Liver (tissue), 9 donors: ENCODE measurements around the gene CERT1. TPM values are rescaled to one million over a fixed set of nuclear protein-coding genes. Genes with fewer than 3 reads are reported as not detected.

Source experiments
- DNase-seq: peaks from one replicate; pipeline ENCODE4 v3.0.0-alpha.2; 2017; ENCODE audit warnings: low spot score
- H3K27ac ChIP-seq, 2 donors: one replicate each; pipeline ENCODE4 v1.7.0; 2013; ENCODE audit warnings: inconsistent platforms in 2 of 2, low read length in 2 of 2, control low read depth in 1 of 2, low read depth in 1 of 2, mild to moderate bottlenecking in 1 of 2
- H3K27me3 ChIP-seq, 4 donors: one replicate each; pipeline versions ENCODE4 v1.6.1 to v1.7.0; 2013; ENCODE audit warnings: low read length in 3 of 4, inconsistent platforms in 1 of 4, mild to moderate bottlenecking in 1 of 4, moderate library complexity in 1 of 4; ENCODE audit not compliant: control insufficient read depth in 4 of 4, insufficient read depth in 4 of 4
- H3K36me3 ChIP-seq, 4 donors: one replicate each; pipeline versions ENCODE4 v1.6.1 to v1.7.0; 2013; ENCODE audit warnings: low read length in 3 of 4, mild to moderate bottlenecking in 3 of 4, low read depth in 1 of 4, moderate library complexity in 1 of 4; ENCODE audit not compliant: control insufficient read depth in 4 of 4, insufficient read depth in 3 of 4
- H3K4me1 ChIP-seq, 4 donors: one replicate each; pipeline versions ENCODE4 v1.6.1 to v1.7.0; 2013; ENCODE audit warnings: low read length in 3 of 4, mild to moderate bottlenecking in 3 of 4, moderate library complexity in 1 of 4; ENCODE audit not compliant: control insufficient read depth in 4 of 4, insufficient read depth in 4 of 4
- H3K4me3 ChIP-seq, 3 donors: one replicate each; pipeline versions ENCODE4 v1.6.1 to v1.7.0; 2013; ENCODE audit warnings: low read length in 3 of 3, control low read depth in 1 of 3, low read depth in 1 of 3, mild to moderate bottlenecking in 1 of 3
- H3K9ac ChIP-seq, 2 donors: one replicate each; pipeline ENCODE4 v1.7.0; 2013; ENCODE audit warnings: low read length in 2 of 2, mild to moderate bottlenecking in 2 of 2, moderate library complexity in 2 of 2, control low read depth in 1 of 2, low read depth in 1 of 2
- H3K9me3 ChIP-seq, 4 donors: one replicate each; pipeline versions ENCODE4 v1.6.1 to v1.7.0; 2013; ENCODE audit warnings: low read length in 3 of 4; ENCODE audit not compliant: control insufficient read depth in 4 of 4
- ATF3 ChIP-seq: IDR thresholded peaks from 2 replicates; pipeline ENCODE4 v1.6.1; 2016; ENCODE audit warnings: antibody characterized with exemption
- EGR1 ChIP-seq, 2 donors: IDR thresholded peaks; 2 replicates each; pipeline ENCODE4 v1.6.1; 2016 to 2018; ENCODE audit warnings: antibody characterized with exemption in 2 of 2, low read depth in 2 of 2
- FOXA1 ChIP-seq: IDR thresholded peaks from 2 replicates; pipeline ENCODE4 v1.6.1; 2016; ENCODE audit warnings: antibody characterized with exemption
- FOXA2 ChIP-seq: IDR thresholded peaks from 2 replicates; pipeline ENCODE4 v1.6.1; 2016; ENCODE audit warnings: antibody characterized with exemption
- GABPA ChIP-seq, 2 donors: IDR thresholded peaks in 1 of 2; conservative IDR thresholded peaks in 1 of 2; 2 replicates each; pipeline ENCODE4 v1.6.1; 2016; ENCODE audit warnings: antibody characterized with exemption in 2 of 2, mild to moderate bottlenecking in 1 of 2, moderate library complexity in 1 of 2
- HNF4A ChIP-seq, 2 donors: conservative IDR thresholded peaks; 2 replicates each; pipeline ENCODE4 v1.6.1; 2016; ENCODE audit warnings: antibody characterized with exemption in 2 of 2, mild to moderate bottlenecking in 2 of 2
- HNF4G ChIP-seq: IDR thresholded peaks from 2 replicates; pipeline ENCODE4 v1.6.1; 2016; ENCODE audit warnings: antibody characterized with exemption
- JUND ChIP-seq, 2 donors: IDR thresholded peaks; 2 replicates each; pipeline ENCODE4 v1.6.1; 2016; ENCODE audit warnings: antibody characterized with exemption in 2 of 2
- NR2F2 ChIP-seq: IDR thresholded peaks from 2 replicates; pipeline ENCODE4 v1.6.1; 2016; ENCODE audit warnings: antibody characterized with exemption
- RAD21 ChIP-seq, 2 donors: IDR thresholded peaks; 2 replicates each; pipeline ENCODE4 v1.6.1; 2016; ENCODE audit warnings: antibody characterized with exemption in 2 of 2, mild to moderate bottlenecking in 2 of 2
- RXRA ChIP-seq, 2 donors: IDR thresholded peaks; 2 replicates each; pipeline ENCODE4 v1.6.1; 2017 to 2018; ENCODE audit warnings: antibody characterized with exemption in 2 of 2, mild to moderate bottlenecking in 1 of 2
- SP1 ChIP-seq: IDR thresholded peaks from 2 replicates; pipeline ENCODE4 v1.6.1; 2018; ENCODE audit warnings: antibody characterized with exemption, mild to moderate bottlenecking
- TAF1 ChIP-seq: conservative IDR thresholded peaks from 2 replicates; pipeline ENCODE4 v1.6.1; 2016; ENCODE audit warnings: antibody characterized with exemption, mild to moderate bottlenecking
- YY1 ChIP-seq: IDR thresholded peaks from 2 replicates; pipeline ENCODE4 v1.6.1; 2016; ENCODE audit warnings: antibody characterized with exemption, mild to moderate bottlenecking
- ZBTB33 ChIP-seq: IDR thresholded peaks from 2 replicates; pipeline ENCODE4 v1.6.1; 2016; ENCODE audit warnings: antibody characterized with exemption
- WGBS: extraction: QIAGEN DNeasy Blood & Tissue Kit; methylation state at CpG from one replicate; pipeline ENCODE4 v1.1.7; 2013; 5-methylcytosine and 5-hydroxymethylcytosine counted together
- polyA plus RNA-seq, 2 donors: library from polyadenylated mRNA; stranded (reverse) in 1 of 2; unstranded in 1 of 2; fragments of 200-250 nt in 1 of 2; fragments of >200 nt in 1 of 2; fragmentation: Nextera tagmentation in 1 of 2; extraction: Ambion mirVana in 1 of 2; gene quantifications; one replicate each; pipeline versions ENCODE4 v1.2.1 to v1.2.3, GENCODE V29; 2013 to 2015
- total RNA-seq, 2 donors: library from RNA; depleted of rRNA; stranded (reverse); fragments of >200 nt; gene quantifications; one replicate each; pipeline ENCODE4 v1.2.3, GENCODE V29; 2014
- TF ChIP-seq, protein P1 (sequence below): IDR thresholded peaks from 2 replicates; pipeline ENCODE4 v1.6.1; 2016; ENCODE audit warnings: antibody characterized with exemption, mild to moderate bottlenecking
- TF ChIP-seq, protein P2 (sequence below): IDR thresholded peaks from 2 replicates; pipeline ENCODE4 v1.6.1; 2016; ENCODE audit warnings: antibody characterized with exemption
- TF ChIP-seq, protein P3 (sequence below): fragments of 150-350 bp; IDR thresholded peaks from 2 replicates; pipeline ENCODE4 v1.5.1; 2017; ENCODE audit warnings: improper control_type of control experiment, low read depth, low read length; ENCODE audit not compliant: missing input control
- donor health status: healthy.
- donor health status: healthy.
- donor health status: healthy.
- donor health status: healthy.
- donor health status: healthy.

CERT1 gene
- total and polyA plus RNA-seq, 4 donors: 11.4 to 25.1 (median 16.8) TPM

DNA sequence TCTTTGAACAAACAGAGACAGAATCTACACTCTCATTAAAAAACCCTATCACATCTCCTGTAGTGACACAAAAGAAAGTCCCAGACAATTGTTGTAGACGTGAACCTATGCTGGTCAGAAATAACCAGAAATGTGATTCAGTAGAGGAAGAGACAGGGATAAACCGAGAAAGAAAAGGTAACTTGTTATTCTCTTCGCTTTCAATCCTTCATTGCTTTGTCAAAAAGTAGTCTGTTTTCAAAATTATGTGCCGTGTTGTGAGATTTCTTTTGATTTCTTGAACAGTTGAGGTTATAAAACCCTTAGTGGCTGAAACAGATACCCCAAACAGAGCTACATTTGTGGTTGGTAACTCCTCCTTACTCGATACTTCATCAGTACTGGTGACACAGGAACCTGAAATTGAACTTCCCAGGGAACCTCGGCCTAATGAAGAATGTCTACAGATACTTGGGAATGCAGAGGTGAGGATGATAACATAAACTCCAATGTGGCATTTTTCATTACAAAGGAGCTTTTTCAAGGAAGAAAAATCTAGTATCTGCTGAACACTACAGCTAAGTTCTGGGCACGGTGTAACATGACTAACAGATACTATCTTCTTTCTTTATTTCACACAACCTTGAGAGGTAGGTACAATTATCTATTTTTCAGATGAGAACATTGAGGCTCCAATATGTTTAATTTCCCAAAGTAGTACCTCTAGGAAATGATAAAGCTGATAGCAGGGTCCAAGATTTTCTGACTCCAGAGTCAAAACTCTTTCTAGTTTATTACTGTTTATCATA, 160.1 kb downstream of the CERT1 start:
- 92% methylated on average over 7 of the region's 7 CpGs for WGBS
- H3K27ac ChIP-seq: no peak overlapping the region
- TF ChIP-seq SP1 (no peak), YY1 (no peak), FOXA2 (no peak)

GRCh38 chr5:75349663-75350062, 161.8 kb downstream of the CERT1 start:
- Histone ChIP-seq H3K4me1 (no peaks in the 10 kb centered on the region), H3K9me3 (no peaks in the 10 kb centered on the region), H3K9ac (no peak overlapping the region), H3K27ac (no peak overlapping the region), H3K27me3 (no peaks in the 10 kb centered on the region), H3K4me3 (no peak overlapping the region), H3K36me3 (peaks cover 7 to 72% (median 64%) of the 10 kb centered on the region in 4 donors)
- TF ChIP-seq RXRA (IDR thresholded peaks at IDR 0.05): no peak
- TF ChIP-seq, protein P1, sequence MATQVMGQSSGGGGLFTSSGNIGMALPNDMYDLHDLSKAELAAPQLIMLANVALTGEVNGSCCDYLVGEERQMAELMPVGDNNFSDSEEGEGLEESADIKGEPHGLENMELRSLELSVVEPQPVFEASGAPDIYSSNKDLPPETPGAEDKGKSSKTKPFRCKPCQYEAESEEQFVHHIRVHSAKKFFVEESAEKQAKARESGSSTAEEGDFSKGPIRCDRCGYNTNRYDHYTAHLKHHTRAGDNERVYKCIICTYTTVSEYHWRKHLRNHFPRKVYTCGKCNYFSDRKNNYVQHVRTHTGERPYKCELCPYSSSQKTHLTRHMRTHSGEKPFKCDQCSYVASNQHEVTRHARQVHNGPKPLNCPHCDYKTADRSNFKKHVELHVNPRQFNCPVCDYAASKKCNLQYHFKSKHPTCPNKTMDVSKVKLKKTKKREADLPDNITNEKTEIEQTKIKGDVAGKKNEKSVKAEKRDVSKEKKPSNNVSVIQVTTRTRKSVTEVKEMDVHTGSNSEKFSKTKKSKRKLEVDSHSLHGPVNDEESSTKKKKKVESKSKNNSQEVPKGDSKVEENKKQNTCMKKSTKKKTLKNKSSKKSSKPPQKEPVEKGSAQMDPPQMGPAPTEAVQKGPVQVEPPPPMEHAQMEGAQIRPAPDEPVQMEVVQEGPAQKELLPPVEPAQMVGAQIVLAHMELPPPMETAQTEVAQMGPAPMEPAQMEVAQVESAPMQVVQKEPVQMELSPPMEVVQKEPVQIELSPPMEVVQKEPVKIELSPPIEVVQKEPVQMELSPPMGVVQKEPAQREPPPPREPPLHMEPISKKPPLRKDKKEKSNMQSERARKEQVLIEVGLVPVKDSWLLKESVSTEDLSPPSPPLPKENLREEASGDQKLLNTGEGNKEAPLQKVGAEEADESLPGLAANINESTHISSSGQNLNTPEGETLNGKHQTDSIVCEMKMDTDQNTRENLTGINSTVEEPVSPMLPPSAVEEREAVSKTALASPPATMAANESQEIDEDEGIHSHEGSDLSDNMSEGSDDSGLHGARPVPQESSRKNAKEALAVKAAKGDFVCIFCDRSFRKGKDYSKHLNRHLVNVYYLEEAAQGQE: no peak
- no peak for TF ChIP-seq NR2F2
- TF ChIP-seq, protein P2, sequence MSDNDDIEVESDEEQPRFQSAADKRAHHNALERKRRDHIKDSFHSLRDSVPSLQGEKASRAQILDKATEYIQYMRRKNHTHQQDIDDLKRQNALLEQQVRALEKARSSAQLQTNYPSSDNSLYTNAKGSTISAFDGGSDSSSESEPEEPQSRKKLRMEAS: no peak
- TF ChIP-seq SP1: no peak
- TF ChIP-seq JUND (IDR thresholded peaks at IDR 0.05): no peak
- TF ChIP-seq ATF3: no peak
- no peak for TF ChIP-seq FOXA2
- no peak for TF ChIP-seq RAD21 (IDR thresholded peaks at IDR 0.05)
- no peak for TF ChIP-seq GABPA (IDR thresholded peaks at IDR 0.05 in 1 of 2, conservative IDR thresholded peaks at IDR 0.05 in 1 of 2)
- TF ChIP-seq, protein P3, sequence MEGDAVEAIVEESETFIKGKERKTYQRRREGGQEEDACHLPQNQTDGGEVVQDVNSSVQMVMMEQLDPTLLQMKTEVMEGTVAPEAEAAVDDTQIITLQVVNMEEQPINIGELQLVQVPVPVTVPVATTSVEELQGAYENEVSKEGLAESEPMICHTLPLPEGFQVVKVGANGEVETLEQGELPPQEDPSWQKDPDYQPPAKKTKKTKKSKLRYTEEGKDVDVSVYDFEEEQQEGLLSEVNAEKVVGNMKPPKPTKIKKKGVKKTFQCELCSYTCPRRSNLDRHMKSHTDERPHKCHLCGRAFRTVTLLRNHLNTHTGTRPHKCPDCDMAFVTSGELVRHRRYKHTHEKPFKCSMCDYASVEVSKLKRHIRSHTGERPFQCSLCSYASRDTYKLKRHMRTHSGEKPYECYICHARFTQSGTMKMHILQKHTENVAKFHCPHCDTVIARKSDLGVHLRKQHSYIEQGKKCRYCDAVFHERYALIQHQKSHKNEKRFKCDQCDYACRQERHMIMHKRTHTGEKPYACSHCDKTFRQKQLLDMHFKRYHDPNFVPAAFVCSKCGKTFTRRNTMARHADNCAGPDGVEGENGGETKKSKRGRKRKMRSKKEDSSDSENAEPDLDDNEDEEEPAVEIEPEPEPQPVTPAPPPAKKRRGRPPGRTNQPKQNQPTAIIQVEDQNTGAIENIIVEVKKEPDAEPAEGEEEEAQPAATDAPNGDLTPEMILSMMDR: no peak
- TF ChIP-seq FOXA1: no peak
- TF ChIP-seq YY1: no peak
- TF ChIP-seq ZBTB33: no peak
- no peak for TF ChIP-seq HNF4G
- TF ChIP-seq HNF4A (conservative IDR thresholded peaks at IDR 0.05): no peak
- no peak for TF ChIP-seq TAF1
- TF ChIP-seq EGR1 (IDR thresholded peaks at IDR 0.05; ENCODE audit: low read depth in 2 of 2): no peak
- DNase-seq: no peak
- over 99% methylated on average over 2 of the region's 2 CpGs for WGBS

More for the DNA sequence above, 160.1 kb downstream of the CERT1 start:
- H3K4me3 ChIP-seq: no peak overlapping the region
- no peaks in the 10 kb centered on the region for H3K9me3 ChIP-seq
- no peak for DNase-seq
- H3K27me3 ChIP-seq: no peaks in the 10 kb centered on the region
- peaks cover 10 to 78% (median 68%) of the 10 kb centered on the region in 4 donors for H3K36me3 ChIP-seq
- no peaks in the 10 kb centered on the region for H3K4me1 ChIP-seq
- H3K9ac ChIP-seq: no peak overlapping the region
